ENCODE measurements around the gene AMFR.

DNA sequence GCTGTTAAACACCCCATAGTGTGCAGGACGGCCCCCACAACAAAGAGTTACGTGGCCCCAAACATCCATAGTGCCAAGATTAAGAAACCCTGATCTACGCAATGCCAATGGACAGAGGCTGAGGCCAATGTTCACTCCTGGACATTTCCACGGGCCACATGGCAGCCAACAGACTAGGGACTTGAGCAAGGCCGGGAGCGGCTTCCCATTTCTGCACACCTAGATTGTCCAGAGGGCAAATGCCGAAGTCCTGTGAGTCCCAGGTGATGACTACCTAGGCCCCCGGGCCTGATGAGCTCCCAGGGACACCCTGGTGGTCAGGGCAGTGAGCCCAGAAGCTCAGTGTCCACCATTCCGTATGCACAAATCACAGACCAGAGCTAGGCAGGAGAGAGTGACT is 95.5 kb downstream of the AMFR start:
- TF ChIP-seq, protein P1, sequence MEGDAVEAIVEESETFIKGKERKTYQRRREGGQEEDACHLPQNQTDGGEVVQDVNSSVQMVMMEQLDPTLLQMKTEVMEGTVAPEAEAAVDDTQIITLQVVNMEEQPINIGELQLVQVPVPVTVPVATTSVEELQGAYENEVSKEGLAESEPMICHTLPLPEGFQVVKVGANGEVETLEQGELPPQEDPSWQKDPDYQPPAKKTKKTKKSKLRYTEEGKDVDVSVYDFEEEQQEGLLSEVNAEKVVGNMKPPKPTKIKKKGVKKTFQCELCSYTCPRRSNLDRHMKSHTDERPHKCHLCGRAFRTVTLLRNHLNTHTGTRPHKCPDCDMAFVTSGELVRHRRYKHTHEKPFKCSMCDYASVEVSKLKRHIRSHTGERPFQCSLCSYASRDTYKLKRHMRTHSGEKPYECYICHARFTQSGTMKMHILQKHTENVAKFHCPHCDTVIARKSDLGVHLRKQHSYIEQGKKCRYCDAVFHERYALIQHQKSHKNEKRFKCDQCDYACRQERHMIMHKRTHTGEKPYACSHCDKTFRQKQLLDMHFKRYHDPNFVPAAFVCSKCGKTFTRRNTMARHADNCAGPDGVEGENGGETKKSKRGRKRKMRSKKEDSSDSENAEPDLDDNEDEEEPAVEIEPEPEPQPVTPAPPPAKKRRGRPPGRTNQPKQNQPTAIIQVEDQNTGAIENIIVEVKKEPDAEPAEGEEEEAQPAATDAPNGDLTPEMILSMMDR (IDR thresholded peaks at IDR 0.05): no peak
- TF ChIP-seq POLR2AphosphoS5 (IDR thresholded peaks at IDR 0.05) (no peak), EP300 (IDR thresholded peaks at IDR 0.05) (no peak)

Measured in suprapubic skin (tissue), 4 donors.